Tibial nerve (tissue), 4 donors: ENCODE measurements around the gene MRS2.

Experiments used
- EP300 ChIP-seq, 2 donors: sonication (generic); formaldehyde crosslinking; IDR thresholded peaks; one replicate each; pipeline ENCODE4 v1.6.1; 2017; ENCODE audit warnings: antibody characterized with exemption in 2 of 2, mild to moderate bottlenecking in 1 of 2
- POLR2A ChIP-seq, 2 donors: fragments of 450-650 bp; IDR thresholded peaks; one replicate each; pipeline ENCODE4 v1.6.1; 2017; ENCODE audit warnings: antibody characterized with exemption in 2 of 2, mild to moderate bottlenecking in 2 of 2, moderate library complexity in 2 of 2
- TF ChIP-seq, protein P1 (sequence below), 5 experiments: fragments of 200-600 bp in 3 of 5; fragments of 450-650 bp in 2 of 5; sonication (generic) in 3 of 5; IDR thresholded peaks; one replicate each; pipeline ENCODE4 v1.5.1; 2016 to 2019; ENCODE audit warnings: antibody characterized with exemption in 5 of 5, mild to moderate bottlenecking in 3 of 5, moderate library complexity in 2 of 5

DNA sequence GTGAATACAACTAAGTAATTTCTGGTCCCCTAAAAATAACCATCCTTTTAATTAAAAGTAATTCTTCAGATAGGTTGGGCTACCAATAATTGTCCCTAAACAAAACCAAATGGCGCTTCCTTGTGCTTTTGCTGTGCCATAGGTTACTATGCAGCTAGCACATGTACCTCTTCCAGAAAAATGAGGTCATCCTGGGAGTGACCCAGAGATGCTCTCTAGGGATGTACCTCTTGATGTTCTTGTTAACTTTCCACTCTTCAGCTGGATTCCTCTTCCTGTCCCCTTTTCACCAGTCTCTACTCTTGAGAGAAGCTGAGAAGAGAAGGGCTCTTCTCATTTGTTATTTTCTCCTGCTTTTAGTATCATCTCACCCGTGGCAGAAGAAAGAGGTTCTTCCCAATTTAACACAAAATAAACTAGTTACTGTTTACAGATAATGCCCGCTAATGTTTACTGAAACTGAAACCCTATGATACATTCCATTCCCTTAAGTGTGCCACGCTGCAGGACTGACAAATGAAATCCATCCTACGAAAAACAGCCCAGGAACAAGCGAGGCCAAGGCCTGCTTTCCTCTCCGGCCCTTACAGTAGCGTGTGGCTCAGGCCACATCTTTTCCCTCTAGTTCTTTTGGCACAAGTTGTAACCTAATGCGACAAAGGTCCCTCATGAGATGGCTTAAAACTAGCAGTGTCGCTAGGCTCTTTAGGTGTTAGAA lies 24.2 kb downstream of the MRS2 start:
- TF ChIP-seq, protein P1, sequence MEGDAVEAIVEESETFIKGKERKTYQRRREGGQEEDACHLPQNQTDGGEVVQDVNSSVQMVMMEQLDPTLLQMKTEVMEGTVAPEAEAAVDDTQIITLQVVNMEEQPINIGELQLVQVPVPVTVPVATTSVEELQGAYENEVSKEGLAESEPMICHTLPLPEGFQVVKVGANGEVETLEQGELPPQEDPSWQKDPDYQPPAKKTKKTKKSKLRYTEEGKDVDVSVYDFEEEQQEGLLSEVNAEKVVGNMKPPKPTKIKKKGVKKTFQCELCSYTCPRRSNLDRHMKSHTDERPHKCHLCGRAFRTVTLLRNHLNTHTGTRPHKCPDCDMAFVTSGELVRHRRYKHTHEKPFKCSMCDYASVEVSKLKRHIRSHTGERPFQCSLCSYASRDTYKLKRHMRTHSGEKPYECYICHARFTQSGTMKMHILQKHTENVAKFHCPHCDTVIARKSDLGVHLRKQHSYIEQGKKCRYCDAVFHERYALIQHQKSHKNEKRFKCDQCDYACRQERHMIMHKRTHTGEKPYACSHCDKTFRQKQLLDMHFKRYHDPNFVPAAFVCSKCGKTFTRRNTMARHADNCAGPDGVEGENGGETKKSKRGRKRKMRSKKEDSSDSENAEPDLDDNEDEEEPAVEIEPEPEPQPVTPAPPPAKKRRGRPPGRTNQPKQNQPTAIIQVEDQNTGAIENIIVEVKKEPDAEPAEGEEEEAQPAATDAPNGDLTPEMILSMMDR (IDR thresholded peaks at IDR 0.05): no peak
- TF ChIP-seq EP300 (IDR thresholded peaks at IDR 0.05) (no peak), POLR2A (IDR thresholded peaks at IDR 0.05) (no peak)
